ENCODE measurements around the gene NPM1.
"Not testable (repeated sequence)": the region's sequence is repeated elsewhere in the genome, so short reads cannot be mapped to it uniquely, and the experiment has no call there.

Gene NPM1, protein sequence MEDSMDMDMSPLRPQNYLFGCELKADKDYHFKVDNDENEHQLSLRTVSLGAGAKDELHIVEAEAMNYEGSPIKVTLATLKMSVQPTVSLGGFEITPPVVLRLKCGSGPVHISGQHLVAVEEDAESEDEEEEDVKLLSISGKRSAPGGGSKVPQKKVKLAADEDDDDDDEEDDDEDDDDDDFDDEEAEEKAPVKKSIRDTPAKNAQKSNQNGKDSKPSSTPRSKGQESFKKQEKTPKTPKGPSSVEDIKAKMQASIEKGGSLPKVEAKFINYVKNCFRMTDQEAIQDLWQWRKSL

DNA sequence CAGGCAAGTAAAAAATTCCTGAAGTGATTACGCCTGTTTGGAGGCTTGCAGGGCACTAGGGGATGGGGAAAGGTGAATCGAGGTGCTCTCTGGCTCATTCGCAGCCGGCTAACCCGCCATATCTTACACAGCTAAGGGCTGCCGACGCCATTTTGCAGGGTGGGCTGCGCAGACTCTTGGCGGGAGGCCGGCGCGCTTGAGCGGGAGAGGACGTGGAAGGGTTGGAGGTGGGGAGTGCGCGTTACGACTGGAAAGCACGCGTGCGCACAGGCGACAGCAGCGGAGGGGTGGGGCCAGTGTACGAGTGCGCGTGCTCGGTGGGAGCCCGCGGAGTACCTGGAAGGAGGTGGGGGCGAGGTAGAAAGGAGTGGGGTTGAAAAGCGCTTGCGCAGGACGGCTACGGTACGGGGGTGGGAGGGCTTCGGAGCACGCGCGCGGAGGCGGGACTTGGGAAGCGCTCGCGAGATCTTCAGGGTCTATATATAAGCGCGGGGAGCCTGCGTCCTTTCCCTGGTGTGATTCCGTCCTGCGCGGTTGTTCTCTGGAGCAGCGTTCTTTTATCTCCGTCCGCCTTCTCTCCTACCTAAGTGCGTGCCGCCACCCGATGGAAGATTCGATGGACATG lies at the start of gene NPM1:
NPM1 (plus strand) TSS at position 505 of the 625 bp plus-strand sequence; CDS start at position 605, 100 bp downstream.
- in situ Hi-C loops (cut with MboI; ENCODE audit: low sequenced_read_pairs), result no loop called here

DNA sequence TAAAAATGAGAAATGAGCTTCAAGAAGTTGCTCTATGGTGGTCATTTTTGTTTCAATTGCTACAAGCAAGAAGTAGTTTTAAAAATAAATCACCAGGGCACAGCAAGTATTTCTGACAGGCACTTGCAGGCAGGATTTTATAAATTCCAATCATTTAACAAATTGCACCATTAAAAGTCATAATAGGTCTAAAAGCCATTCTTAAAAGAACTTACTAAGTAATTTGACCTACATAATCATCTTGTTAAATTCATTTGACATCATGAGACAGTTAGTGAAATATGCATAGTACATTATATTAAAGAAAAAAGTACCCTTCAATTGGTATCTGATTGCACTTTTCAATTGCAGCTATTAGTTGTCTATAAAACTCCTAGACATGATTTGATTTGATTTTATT lies 47.6 kb upstream of the NPM1 start:
- in situ Hi-C loops (cut with MboI; ENCODE audit: low sequenced_read_pairs), result no loop called here

DNA sequence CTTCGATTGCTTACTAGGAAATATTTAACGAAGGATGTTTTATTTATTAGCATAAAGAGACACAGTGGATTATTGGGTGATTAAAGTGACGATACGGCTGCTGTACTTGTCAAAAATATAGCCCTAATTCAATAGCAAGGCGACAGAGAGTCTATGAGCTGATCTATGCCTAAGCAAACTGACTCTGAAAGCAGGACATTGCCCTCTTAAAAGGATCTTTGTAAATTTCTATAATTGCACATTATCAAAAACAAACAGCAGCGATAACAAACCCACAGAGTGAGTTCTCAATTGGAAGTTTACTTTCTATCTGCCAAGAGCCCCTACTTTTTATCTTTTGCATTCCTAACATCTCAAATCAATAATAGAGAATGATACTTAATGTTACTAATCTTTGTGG lies 47.2 kb upstream of the NPM1 start:
- in situ Hi-C loops (cut with MboI; ENCODE audit: low sequenced_read_pairs), result no loop called here

DNA sequence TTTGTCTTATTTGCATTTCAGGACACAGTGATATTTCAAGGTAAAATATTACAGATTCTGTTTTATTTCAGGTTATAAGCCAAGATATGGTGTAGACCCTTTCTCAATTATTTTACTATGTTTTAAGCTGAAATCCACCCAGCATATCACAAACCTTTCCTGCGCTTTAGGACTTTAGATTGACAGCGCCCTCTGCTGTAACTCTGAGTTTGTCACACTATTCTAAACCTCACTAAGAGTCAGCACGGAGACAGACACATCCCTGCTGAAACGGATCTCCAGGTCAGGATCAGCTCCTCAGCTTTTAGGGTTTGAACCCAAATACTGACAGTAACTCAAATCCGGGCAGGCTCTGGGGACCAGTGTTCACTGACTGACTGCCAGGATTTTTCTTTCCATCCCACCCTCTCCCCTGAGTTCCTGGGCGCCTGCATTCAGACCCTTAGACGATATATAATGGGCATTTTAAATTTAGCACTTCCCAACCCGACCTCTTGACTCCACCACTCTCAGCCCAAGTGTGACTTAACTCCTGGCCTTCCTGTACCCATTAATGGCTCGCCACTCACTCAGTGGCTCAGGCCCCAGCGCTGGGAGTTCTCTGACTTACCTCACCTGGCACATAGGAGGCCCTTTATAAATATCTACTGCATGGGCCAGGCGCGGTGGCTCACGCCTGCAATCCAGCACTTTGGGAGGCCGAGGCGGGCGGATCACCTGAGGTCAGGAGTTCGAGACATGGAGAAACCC lies 45.1 kb upstream of the NPM1 start:
- in situ Hi-C loops (cut with MboI; ENCODE audit: low sequenced_read_pairs), result no loop called here

DNA sequence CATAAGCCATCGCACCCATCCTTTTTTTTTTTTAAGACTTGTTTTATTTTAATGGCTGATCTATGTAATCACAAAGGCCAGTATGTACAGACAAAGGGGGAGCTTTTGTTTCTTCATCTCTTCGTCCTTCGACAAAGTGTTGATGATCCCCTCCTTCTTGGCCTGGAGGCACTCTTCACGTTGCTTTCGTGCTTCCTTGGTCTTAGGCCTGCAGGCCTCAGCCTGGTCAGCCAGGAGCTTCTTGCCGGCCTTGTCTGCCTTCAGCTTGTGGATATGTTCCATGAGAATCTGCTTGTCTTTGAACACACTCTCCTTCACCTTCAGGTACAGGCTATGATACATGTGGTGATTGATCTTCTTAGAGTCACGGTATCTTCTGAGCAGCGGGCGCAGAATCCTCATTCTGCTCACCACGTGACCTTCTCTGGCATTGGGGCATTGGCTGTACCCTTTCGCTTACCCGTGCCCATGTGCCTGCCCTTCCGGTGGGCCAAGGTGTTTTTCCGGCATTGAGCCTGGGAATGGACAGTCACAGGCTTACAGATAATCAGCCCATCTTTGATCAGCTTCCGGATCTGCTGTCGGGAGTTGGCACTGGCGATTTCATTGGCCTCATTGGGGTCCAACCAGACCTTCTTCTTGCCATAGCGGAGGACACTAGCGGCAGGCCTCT lies 42.6 kb upstream of the NPM1 start:
- in situ Hi-C loops (cut with MboI; ENCODE audit: low sequenced_read_pairs), result no loop called here

DNA sequence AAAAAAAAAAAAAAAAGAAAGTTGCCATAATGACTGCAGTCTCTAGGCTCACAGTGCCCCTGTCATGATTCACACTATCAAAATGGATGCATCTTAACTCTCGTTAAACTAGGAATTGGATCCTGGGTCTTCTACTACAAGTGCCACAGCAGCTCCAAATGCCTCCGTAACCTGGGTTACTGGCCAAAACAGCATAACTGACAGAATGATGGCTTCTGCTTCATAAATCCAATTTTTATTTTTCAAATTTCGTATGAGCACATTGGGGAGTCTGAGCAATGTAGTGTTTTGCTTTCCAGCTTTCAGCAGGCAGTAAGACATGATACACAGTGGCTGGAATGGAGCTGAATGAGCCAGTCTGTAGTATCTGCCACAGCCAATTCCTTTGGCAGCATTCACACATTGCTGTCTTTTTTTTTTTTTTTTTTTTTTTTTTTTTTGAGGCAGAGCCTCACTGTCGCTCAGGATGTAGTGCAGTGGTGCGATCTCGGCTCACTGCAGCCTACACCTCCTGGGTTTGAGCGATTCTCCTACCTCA lies 36.0 kb upstream of the NPM1 start:
- in situ Hi-C loops (cut with MboI; ENCODE audit: low sequenced_read_pairs), result no loop called here

DNA sequence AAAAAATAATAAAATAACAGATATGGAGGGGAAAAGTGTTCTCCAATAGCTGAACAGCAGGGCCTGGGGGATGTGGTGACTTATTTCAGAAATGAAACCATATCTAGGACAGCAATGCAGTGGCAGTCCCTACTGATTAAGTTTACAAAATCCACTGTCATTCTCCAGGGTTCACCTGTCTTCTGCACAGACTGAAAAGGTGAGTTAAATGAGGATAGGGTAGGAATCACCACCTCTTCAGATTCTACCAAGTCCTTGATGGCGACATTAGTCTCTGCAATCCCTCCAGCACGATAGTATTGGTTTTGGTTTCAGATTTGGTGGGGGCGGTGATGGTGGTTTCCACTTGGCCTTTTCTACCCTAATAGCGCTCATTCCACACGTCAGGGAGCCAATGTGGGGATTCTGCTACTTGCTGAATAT lies 32.3 kb upstream of the NPM1 start:
- in situ Hi-C loops (cut with MboI; ENCODE audit: low sequenced_read_pairs), result no loop called here

DNA sequence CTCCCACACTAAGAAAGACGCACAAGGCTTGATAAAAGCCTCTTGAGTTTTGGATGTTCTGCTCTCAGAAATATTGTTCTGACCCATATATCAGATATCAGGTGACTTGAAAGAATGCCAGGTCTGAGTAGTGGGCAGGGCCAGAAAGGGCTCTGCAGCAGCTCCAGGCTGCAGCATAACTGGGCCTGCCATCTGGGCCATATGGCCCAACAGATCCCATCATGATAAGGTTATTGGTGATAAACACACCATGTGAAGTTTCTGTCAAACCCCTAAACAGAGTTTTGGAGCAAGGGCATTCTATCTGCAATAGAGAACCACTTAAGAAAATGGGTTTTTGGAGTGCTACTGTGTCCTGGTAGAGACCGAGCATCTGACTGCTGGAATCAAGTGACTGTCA lies 29.8 kb upstream of the NPM1 start:
- in situ Hi-C loops (cut with MboI; ENCODE audit: low sequenced_read_pairs), result no loop called here

DNA sequence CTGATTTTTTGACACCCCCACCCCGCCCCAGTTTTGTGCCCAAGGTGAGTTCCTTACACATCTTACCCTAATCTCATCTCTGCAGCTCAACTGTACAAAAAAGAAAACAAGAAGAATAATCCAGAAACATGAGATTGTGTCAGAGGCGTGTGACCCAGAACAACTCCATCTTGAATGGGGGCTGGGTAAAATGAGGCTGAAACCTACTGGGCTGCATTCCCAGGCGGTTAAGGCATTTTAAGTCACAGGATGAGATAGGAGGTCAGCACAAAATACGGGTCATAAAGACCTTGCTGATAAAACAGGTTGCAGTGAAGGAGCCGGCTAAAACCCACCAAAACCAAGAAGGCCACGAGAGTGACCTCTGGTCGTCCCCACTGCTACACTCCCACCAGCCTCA lies 26.5 kb upstream of the NPM1 start:
- in situ Hi-C loops (cut with MboI; ENCODE audit: low sequenced_read_pairs), result not testable (repeated sequence)

DNA sequence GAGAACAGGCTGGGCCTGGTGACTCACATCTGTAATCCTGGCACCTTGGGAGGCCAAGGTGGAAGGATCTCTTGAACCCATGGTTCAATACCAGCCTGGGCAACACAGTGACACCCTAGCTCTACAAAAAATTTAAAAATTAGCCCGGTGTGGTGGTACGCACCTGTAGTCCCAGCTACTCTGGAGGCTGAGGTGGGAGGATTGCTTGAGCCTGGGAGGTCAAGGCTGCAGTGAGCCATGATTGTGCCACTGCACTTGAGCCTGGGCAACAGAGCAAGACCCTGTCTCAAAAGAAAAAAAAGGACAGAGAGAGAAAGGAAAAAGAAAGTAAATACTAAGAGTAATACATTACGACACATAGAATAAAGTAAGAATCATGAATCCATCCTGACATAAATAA lies 24.4 kb upstream of the NPM1 start:
- in situ Hi-C loops (cut with MboI; ENCODE audit: low sequenced_read_pairs), result not testable (repeated sequence)

DNA sequence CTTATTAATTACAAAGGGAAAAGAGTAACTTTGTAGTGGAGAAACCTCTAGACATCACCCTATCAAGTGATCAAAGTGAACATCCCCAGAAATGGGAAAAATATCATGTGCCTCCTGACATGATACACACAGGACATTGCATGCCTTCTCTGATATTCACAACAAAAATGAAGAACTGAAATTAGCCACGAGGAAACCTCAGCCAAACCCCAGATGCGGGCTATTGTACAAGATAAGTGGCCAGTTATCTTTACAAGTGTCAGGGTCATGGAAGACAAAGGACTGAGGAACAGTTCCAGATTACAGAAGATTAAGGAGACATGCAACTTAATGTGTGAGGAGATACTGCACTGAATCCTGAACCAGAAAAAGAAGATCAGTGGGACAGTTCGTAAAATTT lies 23.8 kb upstream of the NPM1 start:
- in situ Hi-C loops (cut with MboI; ENCODE audit: low sequenced_read_pairs), result no loop called here

DNA sequence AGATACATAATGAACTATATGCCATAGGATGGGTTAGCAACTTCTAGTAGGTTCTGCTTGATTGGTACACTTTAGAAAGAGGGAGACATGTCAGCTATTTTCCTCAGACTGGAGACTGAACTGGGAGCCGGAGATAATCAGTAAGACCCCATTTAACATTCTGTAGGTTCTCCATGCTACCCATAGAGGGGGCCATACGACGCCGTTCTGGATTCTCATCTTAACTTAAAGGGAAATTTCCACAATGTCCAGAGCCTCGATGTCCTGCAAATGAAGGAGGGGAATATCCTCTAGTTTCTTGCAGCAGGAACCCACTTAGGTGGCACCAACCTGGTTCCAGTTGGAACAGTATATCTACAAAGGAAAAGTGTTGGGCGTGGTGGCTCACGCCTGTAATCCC lies 22.3 kb upstream of the NPM1 start:
- in situ Hi-C loops (cut with MboI; ENCODE audit: low sequenced_read_pairs), result no loop called here

DNA sequence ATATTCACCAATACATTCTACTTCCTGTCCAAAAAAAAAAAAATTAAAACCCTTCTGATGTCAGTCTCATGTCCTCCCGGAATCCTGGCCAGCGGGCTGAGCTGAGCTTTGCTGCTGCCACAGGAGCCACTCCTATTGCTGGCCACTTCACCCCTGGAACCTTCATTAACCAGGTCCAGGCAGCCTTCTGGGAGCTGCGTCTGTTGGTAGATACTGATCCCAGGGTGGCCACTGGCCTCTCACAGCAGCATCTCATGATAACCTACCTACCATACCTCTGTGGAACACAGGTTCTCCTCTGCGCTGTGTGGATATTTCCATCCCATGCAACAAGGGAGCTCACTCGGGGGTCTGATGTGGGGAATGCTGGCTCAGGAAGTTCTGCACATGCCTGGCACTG lies 21.0 kb upstream of the NPM1 start:
- in situ Hi-C loops (cut with MboI; ENCODE audit: low sequenced_read_pairs), result no loop called here

DNA sequence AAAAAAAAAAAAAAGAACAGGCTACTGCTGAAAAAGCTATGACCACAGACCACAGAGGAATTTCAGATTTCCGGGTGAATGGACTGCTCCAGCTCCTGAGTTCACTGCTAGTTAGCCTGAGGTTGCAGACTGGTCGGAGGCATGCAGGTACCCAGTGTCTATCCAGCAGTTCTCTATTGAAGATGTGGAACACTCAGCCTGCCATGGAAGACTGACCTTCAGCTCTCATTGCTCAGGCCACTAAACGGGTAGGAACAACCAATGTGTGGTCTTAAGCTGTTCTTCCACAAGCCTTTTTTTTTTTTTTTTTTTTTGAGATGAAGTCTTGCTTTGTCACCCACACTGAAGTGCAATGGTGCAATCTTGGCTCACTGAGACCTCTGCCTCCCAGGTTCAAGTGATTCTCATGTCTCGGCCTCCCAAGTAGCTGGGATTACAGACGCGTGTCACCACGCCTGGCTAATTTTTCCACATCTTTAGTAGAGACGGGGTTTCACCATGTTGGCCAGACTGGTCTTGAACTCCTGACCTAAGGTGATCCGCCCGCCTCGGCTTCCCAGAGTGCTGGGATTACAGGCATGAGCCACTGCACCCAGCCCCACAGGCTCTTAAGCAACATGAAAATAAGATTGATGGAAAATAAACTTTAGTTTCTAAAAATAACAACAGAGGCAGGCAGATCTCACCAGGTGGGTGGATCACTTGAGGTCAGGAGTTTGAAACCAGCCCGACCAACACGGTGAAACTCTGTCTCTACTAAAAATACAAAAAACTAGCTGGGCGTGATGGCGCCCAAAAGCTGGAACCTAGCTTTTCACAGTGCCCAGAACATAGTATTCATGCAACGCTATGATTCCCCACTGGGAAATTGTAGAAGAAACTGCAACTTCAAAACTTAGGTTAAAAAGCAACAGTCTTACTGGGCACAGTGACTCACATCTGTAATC lies 20.0 kb upstream of the NPM1 start:
- in situ Hi-C loops (cut with MboI; ENCODE audit: low sequenced_read_pairs), result no loop called here

DNA sequence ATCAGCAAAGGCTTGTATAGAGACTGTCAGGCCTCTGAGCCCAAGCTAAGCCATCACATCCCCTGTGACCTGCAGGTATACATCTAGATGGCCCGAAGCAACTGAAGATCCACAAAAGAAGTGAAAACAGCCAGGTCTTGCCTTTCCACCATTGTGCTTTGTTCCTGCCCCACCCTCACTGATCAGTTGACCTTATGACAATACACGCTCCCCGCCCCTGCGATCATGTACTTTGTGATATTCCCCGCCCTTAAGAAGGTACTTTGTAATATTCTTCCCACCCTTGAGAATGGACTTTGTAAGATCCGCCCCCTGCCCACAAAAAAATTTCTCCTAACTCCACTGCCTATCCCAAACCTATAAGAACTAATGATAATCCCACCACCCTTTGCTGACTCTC lies 18.6 kb upstream of the NPM1 start:
- in situ Hi-C loops (cut with MboI; ENCODE audit: low sequenced_read_pairs), result no loop called here

DNA sequence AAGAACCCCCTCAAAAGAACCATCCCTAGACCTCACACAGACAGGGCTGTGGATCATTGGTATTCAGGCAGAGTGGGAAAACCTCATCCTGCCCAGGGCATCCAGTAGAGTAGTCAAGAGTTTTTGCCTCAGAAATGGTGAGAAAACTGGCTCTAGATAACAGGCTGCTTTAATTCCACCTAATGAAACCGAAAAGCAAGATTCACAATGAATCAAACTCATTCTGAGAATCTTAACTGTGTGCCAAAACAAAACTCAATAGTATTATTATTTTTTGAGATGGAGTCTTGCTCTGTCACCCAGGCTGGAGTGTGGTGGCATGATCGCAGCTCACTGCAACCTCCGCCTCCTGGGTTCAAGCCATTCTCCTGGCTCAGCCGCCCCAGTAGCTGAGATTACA lies 17.8 kb upstream of the NPM1 start:
- in situ Hi-C loops (cut with MboI; ENCODE audit: low sequenced_read_pairs), result no loop called here

DNA sequence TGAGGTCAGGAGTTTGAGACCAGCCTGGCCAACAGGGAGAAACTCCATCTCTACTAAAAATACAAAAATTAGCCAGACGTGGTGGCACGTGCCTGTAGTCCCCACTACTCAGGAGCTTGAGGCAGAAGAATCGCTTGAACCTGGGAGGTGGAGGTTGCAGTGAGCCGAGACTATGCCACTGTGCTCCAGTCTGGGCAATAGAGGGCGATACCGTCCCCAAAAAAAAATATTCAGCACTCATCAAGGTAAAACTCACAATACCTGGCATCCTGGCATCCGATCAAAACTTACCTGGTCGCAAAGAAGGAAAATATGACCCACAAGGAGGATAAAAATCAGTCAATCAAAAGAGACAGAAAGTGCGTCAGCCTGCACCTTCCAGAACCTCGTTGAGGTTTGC lies 16.8 kb upstream of the NPM1 start:
- in situ Hi-C loops (cut with MboI; ENCODE audit: low sequenced_read_pairs), result not testable (repeated sequence)

DNA sequence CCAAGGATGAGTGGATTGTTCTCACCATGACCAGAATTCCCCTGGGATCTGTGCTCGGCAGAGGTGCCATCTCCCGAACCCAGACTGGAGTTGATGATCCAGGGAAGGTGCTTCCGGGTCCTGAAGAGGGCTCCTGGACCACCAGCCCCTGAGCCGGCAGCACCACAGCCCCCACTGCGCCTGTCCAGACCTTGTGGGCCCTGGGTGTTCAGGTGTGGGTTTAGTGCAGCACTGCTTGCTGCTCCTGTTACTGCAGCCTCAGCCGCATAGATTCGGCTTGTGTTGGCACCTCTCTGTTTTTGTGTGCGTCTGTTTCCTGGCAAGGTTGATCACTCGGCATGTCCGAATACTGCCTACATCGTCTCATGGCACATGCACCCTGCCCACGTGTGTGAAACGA lies 16.3 kb upstream of the NPM1 start:
- in situ Hi-C loops (cut with MboI; ENCODE audit: low sequenced_read_pairs), result no loop called here

DNA sequence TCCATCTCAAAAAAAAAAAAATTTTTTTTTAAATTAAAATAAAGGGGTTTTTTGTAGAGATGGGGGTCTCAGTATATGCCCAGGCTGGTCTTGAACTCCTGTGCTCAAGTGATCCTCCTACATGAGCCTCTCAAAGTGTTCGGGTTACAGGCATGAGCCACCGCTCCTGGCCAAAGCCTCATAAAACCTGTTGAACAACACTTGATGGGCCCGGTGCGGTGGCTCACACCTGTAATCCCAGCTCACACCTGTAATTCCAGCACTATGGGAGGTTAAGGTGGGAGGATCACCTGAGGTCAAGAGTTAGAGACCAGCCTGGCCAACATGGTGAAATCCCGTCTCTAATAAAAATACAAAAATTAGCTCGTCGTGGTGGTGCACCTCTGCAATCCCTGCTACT lies 7.7 kb upstream of the NPM1 start:
- in situ Hi-C loops (cut with MboI; ENCODE audit: low sequenced_read_pairs), result no loop called here

DNA sequence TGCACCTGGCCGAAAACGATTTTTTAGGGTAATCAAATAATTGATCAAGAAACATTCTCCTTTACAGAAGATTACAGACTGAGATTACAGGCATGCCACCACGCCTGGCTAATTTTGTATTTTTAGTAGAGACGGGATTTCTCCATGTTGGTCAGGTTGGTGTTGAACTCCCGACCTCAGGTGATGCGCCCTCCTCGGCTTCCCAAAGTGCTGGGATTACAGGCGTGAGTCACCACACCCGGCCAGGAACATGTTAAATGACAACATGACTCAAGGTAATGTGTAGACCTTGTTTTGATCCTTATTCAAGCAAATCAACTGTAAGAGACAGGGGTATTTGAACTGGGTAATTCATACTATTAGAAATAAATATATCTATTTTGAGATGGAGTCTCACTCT lies 3.2 kb upstream of the NPM1 start:
- in situ Hi-C loops (cut with MboI; ENCODE audit: low sequenced_read_pairs), result not testable (repeated sequence)

All from HL-60/S4 treated with phorbol 12-myristate 13-acetate at 8.2 ng/mL for 4 days and 3 days (cell line).